ENCODE results near the gene RMND5A. TPM values are rescaled to one million over a fixed set of nuclear protein-coding genes. Genes with fewer than 3 reads are reported as not detected.
A peak's percentile ranks its signal among the peaks of the same experiment; 100 is the strongest.

Gene RMND5A
- polyA plus RNA-seq, 1 donor from 2014 or later = 36.3 TPM

DNA sequence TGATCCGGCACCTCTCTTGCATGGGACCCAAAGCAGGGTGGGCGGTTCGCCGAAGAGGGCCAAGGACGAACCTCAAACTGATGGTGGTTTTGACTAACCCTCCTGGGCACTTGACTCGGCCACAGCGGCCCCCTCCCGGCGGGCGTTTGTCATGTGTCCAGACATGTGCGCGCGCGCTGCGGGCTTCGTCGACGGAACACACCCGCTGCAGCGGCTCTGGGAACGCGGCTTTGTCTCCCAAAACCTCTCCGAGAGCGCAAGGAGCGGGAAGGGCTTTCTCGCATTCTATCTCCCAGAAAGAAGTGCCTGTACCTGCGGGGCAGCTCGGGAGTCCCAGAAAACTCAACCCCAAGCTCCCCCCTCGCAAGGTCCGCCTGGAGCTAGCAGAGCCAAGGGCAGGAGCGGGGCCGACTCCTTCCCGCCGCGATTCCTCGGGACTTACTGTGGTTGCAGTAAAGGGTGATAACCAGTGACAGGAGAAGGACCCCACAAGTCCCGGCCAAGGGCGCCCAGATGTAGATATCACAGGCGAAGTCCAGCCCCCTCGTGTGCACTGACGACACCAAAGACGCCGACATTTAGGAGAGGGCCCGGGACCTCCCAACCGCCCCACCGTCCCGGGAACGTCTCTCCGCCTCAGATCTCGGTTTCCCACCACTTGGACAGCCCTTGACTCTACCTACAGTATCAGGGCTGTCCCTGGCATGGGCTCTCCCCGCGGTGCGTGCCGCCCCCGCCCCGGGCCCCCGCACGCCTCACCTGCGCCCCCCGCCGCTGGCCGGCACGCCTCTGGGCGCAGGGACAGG lies 69.0 kb downstream of the RMND5A start:
- H4K20me1 ChIP-seq (ENCODE audit: insufficient read depth) = no peaks in the 10 kb centered on the region
- no peaks in the 10 kb centered on the region for H3K36me3 ChIP-seq (ENCODE audit: insufficient read depth, low read length)
- H3F3A ChIP-seq (ENCODE audit: insufficient read depth, low read length, poor library complexity, severe bottlenecking) = no peaks in the 10 kb centered on the region
- no peak overlapping the region for H3K9ac ChIP-seq (ENCODE audit: low read length)
- no peak overlapping the region for H3K4me2 ChIP-seq (ENCODE audit: low read length)
- no peaks in the 10 kb centered on the region for H3K9me2 ChIP-seq (ENCODE audit: insufficient read depth, low read length)
- no peak overlapping the region for H3K27ac ChIP-seq (ENCODE audit: low read length)
- no peaks in the 10 kb centered on the region for H3K9me3 ChIP-seq (ENCODE audit: low read length)
- no peaks in the 10 kb centered on the region for H3K79me2 ChIP-seq (replicated peaks; ENCODE audit: insufficient read depth, low read length)
- no peak overlapping the region for H2AFZ ChIP-seq (ENCODE audit: low read depth, low read length)
- peak overlapping the region; percentile 48 for H3K4me3 ChIP-seq (ENCODE audit: low read length)
- H3K27me3 ChIP-seq (ENCODE audit: insufficient read depth, low read depth, low read length) = peaks cover 58% of the 10 kb centered on the region
- TF ChIP-seq EZH2 (IDR thresholded peaks at IDR 0.05; ENCODE audit: borderline replicate concordance, insufficient read depth, low read length, poor library complexity, severe bottlenecking) (no peak), RAD21 (conservative IDR thresholded peaks at IDR 0.05) (no peak), MXI1 (conservative IDR thresholded peaks at IDR 0.05; ENCODE audit: poor library complexity, severe bottlenecking) (no peak), EP300 (conservative IDR thresholded peaks at IDR 0.05; ENCODE audit: poor library complexity, severe bottlenecking) (no peak), TAF1 (IDR thresholded peaks at IDR 0.05; ENCODE audit: low read depth) (no peak), POLR2AphosphoS5 (IDR thresholded peaks at IDR 0.05) (no peak), SMC3 (conservative IDR thresholded peaks at IDR 0.05; ENCODE audit: poor library complexity) (no peak)
- TF ChIP-seq, protein P1, sequence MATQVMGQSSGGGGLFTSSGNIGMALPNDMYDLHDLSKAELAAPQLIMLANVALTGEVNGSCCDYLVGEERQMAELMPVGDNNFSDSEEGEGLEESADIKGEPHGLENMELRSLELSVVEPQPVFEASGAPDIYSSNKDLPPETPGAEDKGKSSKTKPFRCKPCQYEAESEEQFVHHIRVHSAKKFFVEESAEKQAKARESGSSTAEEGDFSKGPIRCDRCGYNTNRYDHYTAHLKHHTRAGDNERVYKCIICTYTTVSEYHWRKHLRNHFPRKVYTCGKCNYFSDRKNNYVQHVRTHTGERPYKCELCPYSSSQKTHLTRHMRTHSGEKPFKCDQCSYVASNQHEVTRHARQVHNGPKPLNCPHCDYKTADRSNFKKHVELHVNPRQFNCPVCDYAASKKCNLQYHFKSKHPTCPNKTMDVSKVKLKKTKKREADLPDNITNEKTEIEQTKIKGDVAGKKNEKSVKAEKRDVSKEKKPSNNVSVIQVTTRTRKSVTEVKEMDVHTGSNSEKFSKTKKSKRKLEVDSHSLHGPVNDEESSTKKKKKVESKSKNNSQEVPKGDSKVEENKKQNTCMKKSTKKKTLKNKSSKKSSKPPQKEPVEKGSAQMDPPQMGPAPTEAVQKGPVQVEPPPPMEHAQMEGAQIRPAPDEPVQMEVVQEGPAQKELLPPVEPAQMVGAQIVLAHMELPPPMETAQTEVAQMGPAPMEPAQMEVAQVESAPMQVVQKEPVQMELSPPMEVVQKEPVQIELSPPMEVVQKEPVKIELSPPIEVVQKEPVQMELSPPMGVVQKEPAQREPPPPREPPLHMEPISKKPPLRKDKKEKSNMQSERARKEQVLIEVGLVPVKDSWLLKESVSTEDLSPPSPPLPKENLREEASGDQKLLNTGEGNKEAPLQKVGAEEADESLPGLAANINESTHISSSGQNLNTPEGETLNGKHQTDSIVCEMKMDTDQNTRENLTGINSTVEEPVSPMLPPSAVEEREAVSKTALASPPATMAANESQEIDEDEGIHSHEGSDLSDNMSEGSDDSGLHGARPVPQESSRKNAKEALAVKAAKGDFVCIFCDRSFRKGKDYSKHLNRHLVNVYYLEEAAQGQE (IDR thresholded peaks at IDR 0.05; ENCODE audit: borderline replicate concordance) = no peak
- TF ChIP-seq, protein P2, sequence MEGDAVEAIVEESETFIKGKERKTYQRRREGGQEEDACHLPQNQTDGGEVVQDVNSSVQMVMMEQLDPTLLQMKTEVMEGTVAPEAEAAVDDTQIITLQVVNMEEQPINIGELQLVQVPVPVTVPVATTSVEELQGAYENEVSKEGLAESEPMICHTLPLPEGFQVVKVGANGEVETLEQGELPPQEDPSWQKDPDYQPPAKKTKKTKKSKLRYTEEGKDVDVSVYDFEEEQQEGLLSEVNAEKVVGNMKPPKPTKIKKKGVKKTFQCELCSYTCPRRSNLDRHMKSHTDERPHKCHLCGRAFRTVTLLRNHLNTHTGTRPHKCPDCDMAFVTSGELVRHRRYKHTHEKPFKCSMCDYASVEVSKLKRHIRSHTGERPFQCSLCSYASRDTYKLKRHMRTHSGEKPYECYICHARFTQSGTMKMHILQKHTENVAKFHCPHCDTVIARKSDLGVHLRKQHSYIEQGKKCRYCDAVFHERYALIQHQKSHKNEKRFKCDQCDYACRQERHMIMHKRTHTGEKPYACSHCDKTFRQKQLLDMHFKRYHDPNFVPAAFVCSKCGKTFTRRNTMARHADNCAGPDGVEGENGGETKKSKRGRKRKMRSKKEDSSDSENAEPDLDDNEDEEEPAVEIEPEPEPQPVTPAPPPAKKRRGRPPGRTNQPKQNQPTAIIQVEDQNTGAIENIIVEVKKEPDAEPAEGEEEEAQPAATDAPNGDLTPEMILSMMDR (IDR thresholded peaks at IDR 0.05; ENCODE audit: poor library complexity, severe bottlenecking) = no peak

DNA sequence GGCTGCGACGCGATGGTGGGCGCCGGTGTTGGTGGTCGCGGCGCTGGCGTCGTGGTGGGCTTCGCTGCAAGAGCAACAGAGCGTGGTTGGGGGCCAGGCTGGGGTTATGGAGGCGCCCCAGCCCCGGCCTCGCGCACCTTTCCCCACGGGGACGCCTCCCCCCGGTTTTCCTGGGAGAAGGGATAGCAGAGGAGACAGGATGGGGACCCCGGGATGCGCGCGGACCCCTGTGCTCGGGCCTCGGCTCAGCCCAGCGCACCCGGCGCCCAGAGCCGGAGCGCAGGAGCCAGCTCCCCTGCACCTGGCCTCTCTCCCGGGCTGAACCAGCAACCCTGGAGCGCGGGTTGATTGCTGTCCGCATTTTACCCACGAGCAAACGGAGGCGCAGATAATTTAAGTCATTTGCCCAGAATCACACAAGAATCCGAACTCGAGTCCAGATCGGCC lies 69.6 kb downstream of the RMND5A start:
- no peaks in the 10 kb centered on the region for H3F3A ChIP-seq (ENCODE audit: insufficient read depth, low read length, poor library complexity, severe bottlenecking)
- no peaks in the 10 kb centered on the region for H3K9me3 ChIP-seq (ENCODE audit: low read length)
- no peaks in the 10 kb centered on the region for H4K20me1 ChIP-seq (ENCODE audit: insufficient read depth)
- no peak overlapping the region for H3K4me3 ChIP-seq (ENCODE audit: low read length)
- no peak for TF ChIP-seq TAF1 (IDR thresholded peaks at IDR 0.05; ENCODE audit: low read depth)
- TF ChIP-seq EZH2 (IDR thresholded peaks at IDR 0.05; ENCODE audit: borderline replicate concordance, insufficient read depth, low read length, poor library complexity, severe bottlenecking) = no peak
- TF ChIP-seq EP300 (conservative IDR thresholded peaks at IDR 0.05; ENCODE audit: poor library complexity, severe bottlenecking) = no peak
- TF ChIP-seq, protein P1 (IDR thresholded peaks at IDR 0.05; ENCODE audit: borderline replicate concordance) = no peak
- TF ChIP-seq, protein P2 (IDR thresholded peaks at IDR 0.05; ENCODE audit: poor library complexity, severe bottlenecking) = no peak
- no peak for TF ChIP-seq POLR2AphosphoS5 (IDR thresholded peaks at IDR 0.05)
- no peak overlapping the region for H3K9ac ChIP-seq (ENCODE audit: low read length)
- no peaks in the 10 kb centered on the region for H3K79me2 ChIP-seq (replicated peaks; ENCODE audit: insufficient read depth, low read length)
- H3K9me2 ChIP-seq (ENCODE audit: insufficient read depth, low read length) = no peaks in the 10 kb centered on the region
- H3K27me3 ChIP-seq (ENCODE audit: insufficient read depth, low read depth, low read length) = peaks cover 58% of the 10 kb centered on the region
- no peak overlapping the region for H2AFZ ChIP-seq (ENCODE audit: low read depth, low read length)
- no peak overlapping the region for H3K27ac ChIP-seq (ENCODE audit: low read length)
- H3K4me2 ChIP-seq (ENCODE audit: low read length) = no peak overlapping the region
- no peaks in the 10 kb centered on the region for H3K36me3 ChIP-seq (ENCODE audit: insufficient read depth, low read length)

All from neural cell (in vitro differentiated cells).